ENCODE measurements around the gene IDH3A.

DNA sequence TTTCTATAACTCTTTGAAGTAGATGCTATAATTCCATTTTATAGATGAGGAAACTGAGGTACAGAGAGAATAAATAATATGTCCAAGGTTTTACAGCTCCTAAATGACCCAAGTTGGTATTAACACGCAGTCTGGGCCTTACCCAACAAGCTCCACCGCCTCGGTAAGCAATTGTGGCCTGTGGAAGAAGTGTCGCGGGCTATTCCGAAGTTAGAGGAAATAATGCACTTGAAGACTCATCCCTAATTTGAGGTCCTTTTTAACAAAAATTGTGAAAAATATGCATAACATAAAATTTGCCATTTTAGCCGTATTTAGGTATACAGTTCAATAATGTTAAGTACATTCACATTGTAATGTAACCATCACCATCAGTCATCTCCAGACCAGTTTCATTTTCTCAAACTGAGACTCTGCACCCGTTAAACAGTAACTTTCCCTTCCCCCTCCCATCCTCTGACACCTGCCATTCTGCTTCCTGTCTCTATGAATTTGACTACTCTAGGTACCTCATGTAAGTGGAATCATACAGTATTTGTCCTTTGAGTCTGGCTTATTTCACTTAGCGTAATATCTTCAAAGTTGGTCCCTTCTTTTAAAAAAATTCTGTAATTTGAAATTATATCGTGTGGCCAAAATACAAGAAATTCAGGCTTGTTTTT is 18.2 kb downstream of the IDH3A start:
- TF ChIP-seq, protein P1, sequence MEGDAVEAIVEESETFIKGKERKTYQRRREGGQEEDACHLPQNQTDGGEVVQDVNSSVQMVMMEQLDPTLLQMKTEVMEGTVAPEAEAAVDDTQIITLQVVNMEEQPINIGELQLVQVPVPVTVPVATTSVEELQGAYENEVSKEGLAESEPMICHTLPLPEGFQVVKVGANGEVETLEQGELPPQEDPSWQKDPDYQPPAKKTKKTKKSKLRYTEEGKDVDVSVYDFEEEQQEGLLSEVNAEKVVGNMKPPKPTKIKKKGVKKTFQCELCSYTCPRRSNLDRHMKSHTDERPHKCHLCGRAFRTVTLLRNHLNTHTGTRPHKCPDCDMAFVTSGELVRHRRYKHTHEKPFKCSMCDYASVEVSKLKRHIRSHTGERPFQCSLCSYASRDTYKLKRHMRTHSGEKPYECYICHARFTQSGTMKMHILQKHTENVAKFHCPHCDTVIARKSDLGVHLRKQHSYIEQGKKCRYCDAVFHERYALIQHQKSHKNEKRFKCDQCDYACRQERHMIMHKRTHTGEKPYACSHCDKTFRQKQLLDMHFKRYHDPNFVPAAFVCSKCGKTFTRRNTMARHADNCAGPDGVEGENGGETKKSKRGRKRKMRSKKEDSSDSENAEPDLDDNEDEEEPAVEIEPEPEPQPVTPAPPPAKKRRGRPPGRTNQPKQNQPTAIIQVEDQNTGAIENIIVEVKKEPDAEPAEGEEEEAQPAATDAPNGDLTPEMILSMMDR (conservative IDR thresholded peaks at IDR 0.05; ENCODE audit: low read length), result no peak
- no peak for TF ChIP-seq EZH2phosphoT487 (IDR thresholded peaks at IDR 0.05; ENCODE audit: borderline replicate concordance, low read depth, low read length)
